ENCODE results near the gene TXNDC2.
"Not testable (repeated sequence)": the region's sequence is repeated elsewhere in the genome, so short reads cannot be mapped to it uniquely, and the experiment has no call there.

TXNDC2 gene

DNA sequence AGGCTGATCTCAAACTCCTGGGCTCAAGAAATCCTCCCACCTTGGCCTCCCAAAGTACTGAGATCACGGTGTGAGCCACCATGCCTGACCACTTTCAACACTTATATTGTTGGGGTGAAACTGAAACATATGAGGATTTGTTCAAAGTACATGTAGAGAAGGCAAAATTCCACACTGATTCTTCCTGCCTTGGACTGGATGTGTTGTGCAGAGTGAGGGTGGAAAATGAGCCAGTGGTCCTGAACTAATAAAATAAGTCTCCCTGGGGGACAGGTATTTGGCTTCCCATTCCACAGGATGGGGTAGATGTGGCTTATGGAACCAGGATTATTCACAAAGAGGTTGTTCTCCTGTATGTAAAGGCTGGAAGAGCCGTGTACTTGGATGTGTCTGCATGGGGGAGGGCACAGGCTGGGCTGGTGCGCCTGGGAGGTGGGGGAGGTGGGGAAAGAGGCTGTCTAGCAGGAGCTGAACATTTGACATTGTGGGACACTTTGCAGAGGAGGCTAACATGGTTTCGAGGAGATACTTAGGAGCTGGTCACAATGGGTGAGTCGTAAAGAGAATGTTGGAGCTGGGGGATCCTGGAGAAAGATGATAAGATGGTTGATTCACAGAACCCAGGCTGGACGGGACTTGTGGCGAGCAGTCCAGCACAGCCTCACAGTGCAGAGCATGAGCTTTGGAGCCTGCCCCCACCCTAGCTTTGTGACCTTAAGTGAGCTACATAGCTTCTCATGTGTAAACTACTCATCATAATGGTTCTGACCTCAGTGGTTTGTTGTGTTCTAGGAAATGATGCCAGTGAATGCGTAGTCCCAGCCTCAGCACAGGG is at the start of gene TXNDC2:
Gene TXNDC2 (plus strand): TSS at position 804 of the 835 bp plus-strand sequence. CDS start 708 bp downstream, outside the sequence.
- DNase-seq: no peak

GRCh38 chr18:9838144-9838877 is 47.5 kb upstream of the TXNDC2 start:
- DNase-seq: no peak

DNA sequence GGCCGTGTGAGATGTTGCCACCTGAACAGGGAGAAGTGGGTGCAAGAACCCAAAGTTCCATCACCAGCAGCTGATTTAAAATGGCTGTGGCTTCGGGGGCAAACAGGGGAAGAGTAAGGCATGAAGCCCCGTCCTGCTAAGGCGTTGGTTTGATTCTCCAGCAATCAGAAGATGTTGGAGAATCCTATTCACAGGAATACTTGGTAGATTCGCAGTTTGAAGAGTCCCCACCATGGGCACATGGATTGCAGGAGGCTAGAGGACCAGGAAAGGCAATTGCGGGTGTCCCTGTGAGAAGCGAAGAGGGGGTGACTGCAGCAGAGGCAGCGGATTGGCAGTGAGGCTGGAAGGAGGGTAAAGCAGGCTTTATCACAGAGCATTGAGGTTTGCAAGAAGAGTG is 46.6 kb upstream of the TXNDC2 start:
- DNase-seq: no peak

DNA sequence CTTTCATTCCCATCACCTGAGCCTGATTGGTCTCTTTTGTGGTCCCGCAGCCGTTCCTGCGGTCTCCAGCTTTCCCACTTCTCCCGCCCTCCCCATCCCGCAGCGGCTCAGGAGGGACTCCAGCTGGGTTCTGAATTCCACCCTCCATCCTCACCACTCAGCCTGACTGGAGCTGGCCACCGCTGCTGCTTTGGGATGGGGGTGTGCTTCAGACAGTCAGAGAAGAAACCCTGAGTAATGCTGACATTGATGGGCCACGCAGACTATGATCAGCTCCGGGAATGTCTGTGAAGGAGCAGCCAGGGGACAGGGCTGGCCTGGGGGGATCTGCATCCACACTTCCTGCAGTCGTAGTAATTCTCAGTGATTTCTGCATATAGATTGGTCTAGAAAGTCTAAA is 45.9 kb upstream of the TXNDC2 start:
- DNase-seq: no peak

DNA sequence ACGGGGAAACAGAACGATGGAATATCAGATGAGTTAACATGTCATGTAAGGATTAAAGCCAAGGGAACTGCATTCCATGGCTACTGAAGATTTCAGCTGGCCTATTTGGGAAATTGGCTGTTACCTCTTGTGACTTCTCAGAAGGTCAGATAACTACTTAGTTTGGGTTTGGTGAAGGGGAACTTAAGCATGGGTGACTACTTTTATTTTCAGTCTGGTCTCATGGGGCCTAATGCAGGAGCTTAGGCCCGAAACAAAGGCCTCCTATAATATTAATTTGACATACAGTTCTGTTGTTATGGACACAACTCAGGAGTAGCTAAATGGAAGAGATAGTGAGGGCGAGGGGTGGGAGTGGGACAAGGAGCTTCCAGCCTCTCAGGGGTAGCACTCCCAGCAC is 44.0 kb upstream of the TXNDC2 start:
- no peak for DNase-seq

GRCh38 chr18:9842448-9842847 is 43.3 kb upstream of the TXNDC2 start:
- DNase-seq: no peak

DNA sequence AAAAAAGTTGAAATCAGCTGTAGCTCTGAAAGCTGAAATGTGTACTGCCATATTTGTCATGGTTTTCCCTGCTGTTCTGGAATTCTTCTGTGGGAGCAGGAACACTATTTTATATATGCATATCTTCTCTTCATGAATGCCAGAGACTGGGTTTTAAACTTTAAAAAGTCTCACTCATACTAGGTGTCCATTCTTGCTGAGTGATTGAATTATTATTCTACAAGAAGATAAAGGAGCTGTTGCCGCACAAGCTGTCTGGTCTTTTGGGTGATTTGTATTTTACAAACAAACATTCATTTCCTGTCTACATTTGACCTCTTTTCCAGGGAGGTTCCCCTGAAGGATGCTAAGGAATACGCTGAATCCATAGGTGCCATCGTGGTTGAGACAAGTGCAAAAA is 40.5 kb upstream of the TXNDC2 start:
- no peak for DNase-seq

DNA sequence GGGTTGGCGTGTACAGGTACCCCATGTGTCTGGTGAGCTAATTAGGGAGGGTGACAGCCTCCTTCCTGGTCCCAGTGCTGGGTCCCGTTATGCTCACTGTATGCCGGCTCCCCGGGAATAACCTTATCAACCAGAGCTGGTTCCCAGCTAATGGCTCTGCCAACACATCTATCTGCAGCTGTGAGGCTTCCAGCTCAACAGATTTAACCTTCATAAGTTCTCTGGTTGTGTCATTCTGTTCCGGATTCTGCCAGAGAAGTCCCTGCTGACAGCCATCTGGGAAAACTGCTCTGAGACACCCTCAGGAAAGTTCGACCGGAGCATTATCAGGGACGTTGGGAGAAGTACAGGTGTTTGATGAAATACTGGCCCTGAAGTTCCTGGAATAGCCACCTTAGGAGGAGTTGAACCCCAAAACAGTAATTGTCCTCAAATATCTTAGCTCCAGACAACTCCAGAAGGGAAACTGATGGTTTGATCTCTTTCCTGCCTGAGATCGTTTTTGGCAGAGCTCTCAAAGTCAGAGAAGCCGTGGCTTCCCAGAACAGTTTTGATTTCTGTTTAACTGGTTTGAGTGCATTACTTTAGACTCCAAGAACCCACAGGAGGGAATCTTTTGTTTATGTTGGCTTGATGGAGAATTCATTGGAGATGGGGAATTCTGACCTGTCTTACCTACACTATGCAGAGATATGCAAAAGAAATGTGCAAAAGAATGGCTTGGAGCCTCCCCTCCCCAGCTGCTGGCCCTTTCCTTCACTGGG is 39.4 kb upstream of the TXNDC2 start:
- no peak for DNase-seq

- no peak for DNase-seq
Measured at GRCh38 chr18:9848170-9848879, 37.4 kb upstream of the TXNDC2 start.

DNA sequence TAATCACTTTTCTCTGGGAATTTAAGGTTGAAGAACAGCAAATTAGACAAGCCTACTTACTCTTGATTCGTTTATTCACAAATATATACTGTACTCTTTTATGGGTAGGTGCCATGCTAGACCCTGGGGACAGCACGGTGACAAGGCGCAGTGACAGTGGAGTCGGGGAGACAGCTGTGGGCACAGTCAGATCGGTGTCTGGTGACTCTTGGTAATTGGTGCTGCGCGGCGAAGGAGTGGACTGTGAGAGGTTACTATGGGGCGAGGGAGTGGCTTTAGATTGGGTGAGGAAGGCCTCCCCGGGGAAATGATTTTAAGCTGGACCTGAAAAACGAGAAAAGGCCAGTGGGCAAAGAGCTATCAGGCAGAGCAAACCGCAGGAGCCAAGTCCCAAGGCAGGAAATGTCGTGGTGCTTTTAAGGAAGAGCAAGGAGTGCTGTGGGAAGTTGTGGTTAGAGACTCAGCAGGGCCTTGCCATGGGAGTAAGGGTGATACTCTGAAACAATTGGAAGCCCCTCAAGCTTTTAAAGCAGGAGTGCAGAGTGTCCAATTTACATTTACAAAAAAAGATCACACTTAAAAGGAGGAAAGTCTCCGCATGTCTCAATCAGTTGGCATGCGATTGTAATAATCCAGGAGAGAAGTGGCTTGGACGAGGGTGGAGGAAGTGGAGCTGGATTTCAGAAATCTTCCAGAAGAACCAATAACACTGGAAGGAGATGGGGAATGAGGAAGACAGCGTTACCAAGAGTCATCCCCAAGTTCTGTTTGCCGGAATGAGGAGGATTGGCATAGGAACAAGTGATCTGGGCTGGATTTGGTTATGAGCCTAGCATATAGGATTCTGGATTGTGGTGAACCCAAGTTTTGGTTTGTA is 36.1 kb upstream of the TXNDC2 start:
- DNase-seq: no peak

DNA sequence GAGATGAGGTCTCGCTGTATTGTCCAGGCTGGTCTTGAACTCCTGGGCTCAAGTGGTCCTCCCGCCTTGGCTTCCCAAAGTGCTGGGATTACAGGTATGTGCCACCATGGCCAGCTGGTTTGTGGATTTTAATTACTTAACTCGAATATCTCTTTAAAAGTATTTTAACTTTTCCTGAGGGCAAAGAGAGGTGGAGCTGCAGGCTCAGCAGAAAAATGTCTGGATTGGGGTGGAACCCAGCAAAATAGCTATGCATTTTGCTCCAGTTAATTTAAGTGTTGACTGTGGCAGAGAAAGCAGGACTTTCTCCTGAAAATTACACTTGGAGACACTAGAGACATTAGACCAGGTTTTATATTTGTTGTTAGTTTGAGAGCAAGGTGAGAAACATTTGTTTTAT is 35.5 kb upstream of the TXNDC2 start:
- DNase-seq: no peak

GRCh38 chr18:9851511-9851910 is 34.3 kb upstream of the TXNDC2 start:
- DNase-seq: no peak

DNA sequence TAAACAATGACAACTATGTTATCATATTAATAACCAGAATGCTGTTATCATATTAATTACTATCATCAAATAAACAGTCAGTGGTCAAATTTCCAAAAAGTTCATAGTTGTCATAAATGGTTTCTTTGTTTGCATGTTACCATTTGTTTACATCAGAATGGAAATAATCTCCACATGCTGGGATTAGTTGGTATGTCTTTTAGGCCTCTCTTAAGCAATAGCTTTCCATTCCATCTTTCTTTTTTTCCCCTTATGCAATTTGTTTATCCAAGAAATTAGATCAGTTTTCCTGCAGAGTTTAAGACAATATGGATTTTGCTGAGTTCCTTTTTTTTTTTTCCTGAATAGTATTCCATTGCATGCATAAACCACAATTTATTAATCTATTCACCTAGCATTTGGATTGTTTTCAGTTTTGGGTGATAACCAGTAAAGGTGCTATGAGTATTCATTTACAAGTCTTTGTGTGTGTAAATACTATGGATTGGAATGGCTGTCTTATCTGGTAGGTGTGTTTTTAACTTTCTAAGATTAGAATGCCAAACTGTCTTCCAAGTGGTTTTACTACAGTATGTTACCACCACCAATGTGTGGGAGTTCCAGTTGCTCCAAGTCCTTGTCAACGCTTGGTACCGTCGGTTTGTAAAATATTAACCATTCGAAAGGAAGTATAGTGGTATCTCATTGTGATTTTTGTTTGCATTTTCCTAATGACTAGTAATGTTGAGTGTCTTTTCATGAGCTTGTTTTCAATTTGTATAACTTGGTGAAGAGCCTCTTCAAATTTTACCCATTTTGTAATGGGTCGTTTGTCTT is 33.3 kb upstream of the TXNDC2 start:
- DNase-seq: no peak

- DNase-seq: no peak
Measured at GRCh38 chr18:9854801-9855676, 30.7 kb upstream of the TXNDC2 start.

GRCh38 chr18:9855681-9856080 is 30.1 kb upstream of the TXNDC2 start:
- no peak for DNase-seq

DNA sequence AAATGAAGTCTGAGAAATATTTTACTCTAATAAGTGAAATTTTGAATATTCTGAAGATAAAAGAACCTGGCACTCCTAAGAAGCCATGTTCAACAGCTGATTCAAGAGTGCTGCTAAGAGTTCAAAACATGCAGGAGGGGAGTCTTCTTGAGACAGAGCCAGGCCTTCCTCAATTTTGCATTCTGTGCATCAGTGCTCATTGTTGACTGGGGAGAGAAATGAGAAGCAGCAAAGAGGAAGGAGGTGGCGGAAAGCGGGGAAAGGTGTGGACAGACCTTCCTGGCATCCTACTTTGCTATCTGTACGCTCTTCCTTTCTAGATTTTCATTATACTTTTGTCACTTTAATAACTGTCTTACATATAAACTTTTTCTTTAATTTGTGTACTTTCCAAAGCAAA is 29.7 kb upstream of the TXNDC2 start:
- DNase-seq: no peak

DNA sequence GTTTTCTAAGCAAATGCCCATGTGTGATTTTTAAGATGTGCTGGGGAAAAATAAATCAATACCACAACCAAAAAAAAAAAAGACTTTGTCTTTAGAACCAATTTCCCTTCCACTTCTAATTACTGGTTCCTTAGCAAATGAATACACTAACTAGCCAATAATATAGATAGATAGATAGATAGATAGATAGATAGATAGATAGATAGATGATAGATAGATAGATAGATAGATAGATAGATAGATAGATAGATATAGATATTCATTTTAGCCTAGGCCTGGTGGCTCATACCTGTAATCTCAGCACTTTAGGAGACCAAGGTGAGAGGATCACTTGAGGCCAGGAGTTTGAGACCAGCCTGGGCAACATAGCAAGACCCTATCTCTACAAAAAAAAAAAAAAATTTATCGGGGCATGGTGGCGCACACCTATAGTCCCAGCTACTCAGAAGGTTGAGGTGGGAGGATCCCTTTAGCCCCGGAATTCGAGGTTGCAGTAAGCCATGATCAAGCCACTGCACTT is 28.2 kb upstream of the TXNDC2 start:
- DNase-seq: not testable (repeated sequence)

DNA sequence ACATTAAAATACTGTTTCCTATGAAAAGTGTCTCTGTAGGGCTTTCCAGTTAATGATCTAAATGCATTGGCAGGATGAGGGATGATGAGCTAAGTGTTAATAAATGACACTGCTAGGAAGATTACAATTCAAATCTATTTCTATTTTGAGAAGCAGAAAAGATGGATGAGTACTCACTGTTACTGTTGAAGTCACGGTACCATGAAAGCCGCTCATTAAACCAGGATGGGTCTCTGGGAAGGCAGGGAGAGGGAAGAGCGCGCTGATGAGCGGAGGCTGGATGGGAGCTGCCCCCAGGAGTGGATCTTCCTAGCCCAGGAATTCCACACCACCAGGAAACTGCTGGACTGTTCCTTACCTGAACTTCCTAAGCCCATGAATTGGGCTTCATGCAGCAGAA is 27.1 kb upstream of the TXNDC2 start:
- no peak for DNase-seq

DNA sequence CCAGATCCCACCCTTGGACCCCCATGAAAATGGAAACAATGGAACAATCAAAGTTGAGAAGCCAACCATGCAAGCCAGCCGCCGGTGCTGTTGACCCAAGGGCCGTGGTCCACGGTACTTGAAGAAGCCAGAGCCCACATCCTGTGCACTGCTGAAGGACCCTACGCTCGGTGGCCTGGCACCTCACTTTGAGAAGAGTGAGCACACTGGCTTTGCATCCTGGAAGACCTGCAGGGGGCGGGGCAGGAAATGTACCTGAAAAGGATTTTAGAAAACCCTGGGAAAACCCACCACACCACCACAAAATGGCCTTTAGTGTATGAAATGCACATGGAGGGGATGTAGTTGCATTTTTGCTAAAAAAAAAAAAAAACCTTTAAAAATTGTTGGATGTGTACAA is 26.5 kb upstream of the TXNDC2 start:
- DNase-seq: no peak

DNA sequence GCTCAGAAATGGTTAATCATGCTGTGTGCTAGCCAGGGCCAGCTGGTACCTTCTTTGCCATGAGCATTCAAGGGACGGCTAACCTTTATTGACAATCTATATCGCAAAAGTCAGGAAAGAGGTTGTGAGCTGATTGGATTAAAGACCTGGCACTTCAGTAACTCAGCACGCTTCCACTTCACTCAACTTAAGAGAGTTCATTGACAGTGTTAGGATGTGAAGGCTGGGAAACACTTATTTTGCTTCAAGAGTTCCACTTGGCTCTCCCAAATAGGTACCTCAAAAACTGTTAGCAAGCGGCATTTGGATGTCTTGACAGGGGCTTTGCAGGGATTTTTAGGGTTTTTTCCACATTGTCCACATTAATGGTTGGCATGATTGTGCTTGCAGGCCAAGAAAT is 25.1 kb upstream of the TXNDC2 start:
- DNase-seq: no peak

Data from stimulated activated naive CD4-positive, alpha-beta T cell treated with Interleukin-2 at 50 U/mL for 16 hours (primary cell).